Measurements from ENCODE around the gene HOXA11. TPM values are rescaled to one million over a fixed set of nuclear protein-coding genes. Genes with fewer than 3 reads are reported as not detected.

HOXA11 gene
- total RNA-seq, 1 experiment from 2014 or later, result 0.84 TPM

- TF ChIP-seq, protein P1, sequence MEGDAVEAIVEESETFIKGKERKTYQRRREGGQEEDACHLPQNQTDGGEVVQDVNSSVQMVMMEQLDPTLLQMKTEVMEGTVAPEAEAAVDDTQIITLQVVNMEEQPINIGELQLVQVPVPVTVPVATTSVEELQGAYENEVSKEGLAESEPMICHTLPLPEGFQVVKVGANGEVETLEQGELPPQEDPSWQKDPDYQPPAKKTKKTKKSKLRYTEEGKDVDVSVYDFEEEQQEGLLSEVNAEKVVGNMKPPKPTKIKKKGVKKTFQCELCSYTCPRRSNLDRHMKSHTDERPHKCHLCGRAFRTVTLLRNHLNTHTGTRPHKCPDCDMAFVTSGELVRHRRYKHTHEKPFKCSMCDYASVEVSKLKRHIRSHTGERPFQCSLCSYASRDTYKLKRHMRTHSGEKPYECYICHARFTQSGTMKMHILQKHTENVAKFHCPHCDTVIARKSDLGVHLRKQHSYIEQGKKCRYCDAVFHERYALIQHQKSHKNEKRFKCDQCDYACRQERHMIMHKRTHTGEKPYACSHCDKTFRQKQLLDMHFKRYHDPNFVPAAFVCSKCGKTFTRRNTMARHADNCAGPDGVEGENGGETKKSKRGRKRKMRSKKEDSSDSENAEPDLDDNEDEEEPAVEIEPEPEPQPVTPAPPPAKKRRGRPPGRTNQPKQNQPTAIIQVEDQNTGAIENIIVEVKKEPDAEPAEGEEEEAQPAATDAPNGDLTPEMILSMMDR (IDR thresholded peaks at IDR 0.05; ENCODE audit: unreplicated experiment), result no peak
- POLR2A ChIA-PET, result interaction anchor here (0.5 to 6.3 kb wide), 12 partner anchors 11 to 796 kb away, joined by 3 to 59 read pairs (median 8); partner anchors contain the start of genes HOXA1, HOXA5 and HOXA6
- H3K4me3 Mint-ChIP-seq (ENCODE audit: unreplicated experiment), result peak overlapping the region; percentile 79
- no peaks in the 10 kb centered on the region for H3K9me3 Mint-ChIP-seq (ENCODE audit: unreplicated experiment)
- peaks cover 18% of the 10 kb centered on the region for H3K4me1 Mint-ChIP-seq (ENCODE audit: insufficient read depth, unreplicated experiment)
- no TSS peak for BruUV-seq (replicated peaks)
- CTCF ChIA-PET, result interaction anchor here (0.5 to 1.5 kb wide), 3 partner anchors 11 to 1383 kb away, joined by 3 to 14 read pairs (median 3); no protein-coding TSS in a partner anchor
- no peaks in the 10 kb centered on the region for H3K27me3 Mint-ChIP-seq (ENCODE audit: insufficient read depth, unreplicated experiment)
- peak; percentile 17 for DNase-seq (ENCODE audit: unreplicated experiment)
- H3K27ac Mint-ChIP-seq (ENCODE audit: low read depth, unreplicated experiment), result no peak overlapping the region
- intact Hi-C loops (cut with micrococcal nuclease), result no loop called here
- H3K36me3 Mint-ChIP-seq (ENCODE audit: insufficient read depth, unreplicated experiment), result peaks cover 11% of the 10 kb centered on the region
Observed at GRCh38 chr7:27173511-27173955, 11.5 kb downstream of the HOXA11 start.

GRCh38 chr7:27172823-27173510 lies 12.1 kb downstream of the HOXA11 start:
- CTCF ChIA-PET, result interaction anchor here (0.5 to 1.7 kb wide), 5 partner anchors 11 to 1382 kb away, joined by 3 to 14 read pairs (median 3); no protein-coding TSS in a partner anchor
- no TSS peak for BruUV-seq (replicated peaks)
- Mint-ChIP-seq H3K36me3 (ENCODE audit: insufficient read depth, unreplicated experiment) (peaks cover 11% of the 10 kb centered on the region), H3K9me3 (ENCODE audit: unreplicated experiment) (no peaks in the 10 kb centered on the region), H3K27ac (ENCODE audit: low read depth, unreplicated experiment) (peak overlapping the region; percentile 87), H3K4me3 (ENCODE audit: unreplicated experiment) (peak overlapping the region; percentile 79), H3K27me3 (ENCODE audit: insufficient read depth, unreplicated experiment) (no peaks in the 10 kb centered on the region), H3K4me1 (ENCODE audit: insufficient read depth, unreplicated experiment) (peaks cover 20% of the 10 kb centered on the region)
- POLR2A ChIA-PET, result interaction anchor here (0.5 to 6.3 kb wide), 15 partner anchors 10 to 795 kb away, joined by 3 to 59 read pairs (median 4); partner anchors contain the start of genes HOXA1, HOXA5 and HOXA6
- TF ChIP-seq, protein P1 (IDR thresholded peaks at IDR 0.05; ENCODE audit: unreplicated experiment), result no peak
- peak; percentile 55 for DNase-seq (ENCODE audit: unreplicated experiment)
- intact Hi-C loops (cut with micrococcal nuclease), result no loop called here

GRCh38 chr7:27172315-27172774 lies 12.7 kb downstream of the HOXA11 start:
- Mint-ChIP-seq H3K4me1 (ENCODE audit: insufficient read depth, unreplicated experiment) (peaks cover 20% of the 10 kb centered on the region), H3K27me3 (ENCODE audit: insufficient read depth, unreplicated experiment) (no peaks in the 10 kb centered on the region), H3K4me3 (ENCODE audit: unreplicated experiment) (peak overlapping the region; percentile 79), H3K36me3 (ENCODE audit: insufficient read depth, unreplicated experiment) (peaks cover 11% of the 10 kb centered on the region), H3K9me3 (ENCODE audit: unreplicated experiment) (no peaks in the 10 kb centered on the region), H3K27ac (ENCODE audit: low read depth, unreplicated experiment) (peak overlapping the region; percentile 87)
- DNase-seq (ENCODE audit: unreplicated experiment), result peak; percentile 63
- BruUV-seq (replicated peaks), result no TSS peak
- TF ChIP-seq, protein P1 (IDR thresholded peaks at IDR 0.05; ENCODE audit: unreplicated experiment), result no peak
- intact Hi-C loops (cut with micrococcal nuclease), result no loop called here
- CTCF ChIA-PET, result interaction anchor here (0.7 to 1.7 kb wide), 5 partner anchors 10 to 1402 kb away, joined by 3 to 14 read pairs (median 6); no protein-coding TSS in a partner anchor
- POLR2A ChIA-PET, result interaction anchor here (0.9 to 6.3 kb wide), 13 partner anchors 10 to 636 kb away, joined by 3 to 59 read pairs (median 12); partner anchors contain the start of genes HOXA1, HOXA5 and HOXA6
